HG03469 (cell line): ENCODE results near the gene DCLRE1C.
"Not testable (repeated sequence)": the region's sequence is repeated elsewhere in the genome, so short reads cannot be mapped to it uniquely, and the experiment has no call there.

Source experiments
- ATAC-seq: cut with Tn5 transposase; IDR thresholded peaks from one replicate; pipeline ENCODE4 v1.9.1; 2021; ENCODE audit warnings: mild to moderate bottlenecking, moderate library complexity, moderate number of reproducible peaks; ENCODE audit not compliant: unreplicated experiment

DCLRE1C gene

DNA sequence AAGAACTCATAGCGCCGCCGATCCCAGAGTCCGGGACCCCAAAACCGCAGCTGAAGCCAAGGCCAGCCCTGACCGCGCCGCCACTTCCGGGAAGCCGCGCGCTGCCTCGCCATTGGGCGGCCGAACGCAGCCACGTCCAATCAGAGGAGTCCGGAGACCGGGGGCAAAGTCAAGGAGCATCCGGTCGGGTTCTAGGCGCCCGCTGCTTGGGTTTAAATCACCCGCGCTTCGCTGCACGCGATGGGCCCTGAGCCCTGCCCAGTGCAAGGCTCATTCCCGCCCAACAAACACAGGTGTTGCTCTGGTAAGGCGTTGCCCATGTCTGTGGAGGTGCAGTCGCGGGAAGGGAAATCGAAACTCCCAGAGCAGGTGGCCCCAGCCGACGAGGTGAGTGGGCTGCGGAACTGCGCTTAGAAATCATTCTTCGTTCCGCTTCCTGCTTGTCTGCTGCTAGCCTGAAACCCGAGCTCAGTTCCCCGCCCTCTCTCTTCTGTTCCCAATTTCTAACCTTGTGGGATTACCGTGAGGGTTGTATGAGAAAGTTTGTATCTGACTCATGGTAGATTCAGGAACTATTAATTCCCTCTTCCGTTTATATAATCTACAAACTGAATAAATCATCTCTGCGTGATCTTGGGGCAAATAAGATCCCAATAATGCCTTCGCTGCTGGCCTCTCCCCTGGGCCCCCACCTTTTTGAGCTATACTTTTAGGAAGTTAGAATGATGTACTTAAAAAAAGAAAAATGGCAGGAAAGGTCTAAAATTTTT, at the start of gene DCLRE1C:
Gene DCLRE1C (minus strand): TSS at position 96 of the 770 bp plus-strand sequence. CDS start 86 bp downstream, at position 10.
- ATAC-seq = peak; percentile 74

DNA sequence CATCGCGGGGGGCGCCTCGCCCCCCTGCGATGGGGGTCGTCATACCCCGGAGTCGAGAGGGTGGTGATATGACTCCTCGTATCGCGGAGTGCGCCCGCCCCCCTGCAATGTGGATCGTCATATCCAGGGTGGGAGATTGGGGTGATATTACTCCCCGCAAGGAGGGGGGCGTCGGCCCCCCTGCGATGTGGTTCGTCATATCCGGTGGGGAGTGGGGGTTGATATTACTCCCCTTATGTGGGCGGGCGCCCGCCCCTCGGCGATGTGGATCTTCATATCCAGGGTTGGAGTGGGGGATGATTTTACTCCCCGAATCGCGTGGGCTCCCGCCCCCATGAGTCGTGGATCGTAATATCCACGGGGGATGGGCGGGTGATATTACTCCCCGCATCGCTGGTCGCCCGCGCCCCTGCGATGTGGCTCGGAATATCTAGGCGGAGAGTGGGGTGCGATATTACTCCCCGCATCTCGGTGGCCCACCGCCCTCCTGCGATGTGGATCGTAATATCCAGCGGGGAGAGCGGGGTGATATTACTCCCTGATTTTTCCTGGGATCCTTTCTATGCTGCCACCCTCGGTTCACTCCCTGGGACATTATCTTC, 42.2 kb upstream of the DCLRE1C start:
- ATAC-seq = no peak

DNA sequence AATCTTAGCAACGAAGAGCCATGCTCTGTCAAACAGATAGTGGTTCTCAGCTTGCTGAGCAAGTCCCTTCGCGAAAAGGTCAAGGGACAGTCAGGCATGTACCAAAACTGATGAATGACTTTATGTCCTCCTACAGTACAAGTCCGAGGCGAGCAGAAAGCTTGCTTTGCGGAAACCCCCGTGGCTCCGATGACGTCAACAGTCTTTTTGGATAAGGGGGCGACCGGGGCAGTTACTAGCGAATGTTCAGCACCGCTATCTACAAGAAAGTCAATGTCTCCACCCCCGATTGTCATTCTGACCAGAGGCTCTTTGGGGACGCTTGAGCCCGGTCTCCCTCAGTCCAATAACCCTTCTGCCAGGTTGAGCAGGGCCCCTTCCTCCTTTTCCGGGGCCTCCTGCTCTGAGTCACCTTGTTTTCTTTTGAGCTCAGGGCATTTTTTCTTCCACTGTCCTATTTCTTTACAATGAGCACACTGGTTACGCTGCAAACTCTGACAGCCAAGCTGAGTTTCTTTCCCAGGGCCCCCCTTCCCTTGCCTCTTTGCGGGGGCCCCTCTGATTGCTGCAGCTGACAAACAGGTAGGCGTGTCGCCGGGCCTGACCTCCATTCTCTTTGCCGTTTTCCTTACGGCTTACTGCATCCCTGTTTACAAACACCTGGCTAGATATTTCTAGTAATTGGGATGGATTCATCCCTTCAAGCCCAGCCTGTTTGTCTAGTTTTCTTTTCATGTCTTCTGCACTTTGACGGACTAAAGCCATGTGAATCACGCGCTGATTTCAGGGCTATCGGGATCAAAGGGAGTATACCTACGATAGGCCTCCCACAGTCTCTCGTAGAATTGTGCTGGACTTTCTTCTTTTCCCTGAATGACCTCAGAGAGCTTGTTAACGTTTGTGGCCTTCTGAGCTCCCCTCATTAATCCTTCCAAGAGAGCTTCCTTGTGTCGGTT, 39.9 kb upstream of the DCLRE1C start:
- not testable (repeated sequence) for ATAC-seq

DNA sequence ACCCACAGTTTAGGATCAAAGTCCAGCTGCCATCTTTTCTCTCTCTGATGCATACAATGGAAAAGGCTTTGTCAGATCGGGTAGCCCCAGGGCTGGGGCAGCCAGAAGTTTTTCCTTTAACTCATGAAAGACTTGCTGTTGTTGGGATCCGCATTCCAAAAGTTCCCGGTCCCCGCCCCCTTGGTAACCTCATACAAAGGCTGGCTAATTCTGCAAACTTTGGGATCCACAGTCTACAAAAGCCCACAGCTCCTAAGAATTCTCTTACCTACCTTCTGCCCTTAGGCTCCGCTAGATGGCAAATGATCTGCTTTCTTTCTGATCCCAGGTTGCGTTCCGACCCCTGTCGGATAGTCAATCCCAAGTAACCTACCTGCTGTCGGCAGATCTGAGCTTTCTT, 38.4 kb upstream of the DCLRE1C start:
- not testable (repeated sequence) for ATAC-seq

DNA sequence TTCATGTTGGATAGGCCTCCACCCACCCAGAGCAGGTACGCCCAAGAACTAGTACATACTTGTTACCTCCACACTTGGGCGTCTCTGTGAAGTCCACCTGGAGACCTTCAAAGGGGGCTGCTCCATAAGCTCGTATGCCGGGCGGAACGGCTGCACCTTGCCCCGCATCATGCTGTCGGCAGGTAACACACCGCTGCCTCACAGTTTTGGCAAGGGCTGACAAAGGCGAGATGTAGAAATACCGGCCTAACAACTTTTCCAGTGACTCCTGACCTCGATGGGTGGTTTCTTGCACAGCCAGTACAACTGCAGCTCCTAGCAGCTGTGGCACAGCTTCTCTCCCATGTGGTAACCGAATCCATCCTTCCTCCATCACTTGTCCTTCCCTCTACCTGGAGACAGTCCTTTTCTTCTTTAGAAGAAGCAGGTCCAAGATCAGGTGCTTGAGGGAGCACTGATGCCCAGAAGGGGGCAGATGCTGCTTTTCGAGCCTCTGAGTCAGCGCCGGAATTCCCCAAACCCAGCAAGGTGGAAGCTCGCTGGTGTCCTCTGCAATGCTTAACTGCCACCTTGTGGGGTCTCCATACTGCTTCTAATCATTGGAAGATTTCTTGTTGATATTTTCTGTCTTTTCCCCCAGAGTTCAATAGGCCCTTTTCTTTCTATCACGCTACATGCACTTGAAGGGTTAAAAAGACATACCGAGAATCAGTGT, 37.3 kb upstream of the DCLRE1C start:
- not testable (repeated sequence) for ATAC-seq

DNA sequence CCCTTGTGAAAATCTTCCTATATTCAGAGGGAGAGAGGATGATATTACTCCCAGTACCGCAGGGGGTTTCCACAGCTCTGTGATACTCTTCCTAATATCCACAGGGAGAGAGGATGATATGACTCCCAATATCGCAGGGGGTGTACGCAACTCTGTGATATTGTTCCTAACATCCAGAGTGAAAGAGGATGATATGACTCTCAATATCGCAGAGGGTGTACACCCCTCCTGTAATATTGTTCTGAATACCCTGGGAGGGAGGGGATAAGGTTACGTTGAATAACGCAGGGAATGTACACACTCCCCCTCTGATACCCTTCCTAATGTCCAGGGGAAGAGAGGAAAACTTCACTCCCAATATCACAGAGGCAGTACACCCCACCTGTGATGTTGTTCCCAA, 35.7 kb upstream of the DCLRE1C start:
- ATAC-seq = not testable (repeated sequence)

DNA sequence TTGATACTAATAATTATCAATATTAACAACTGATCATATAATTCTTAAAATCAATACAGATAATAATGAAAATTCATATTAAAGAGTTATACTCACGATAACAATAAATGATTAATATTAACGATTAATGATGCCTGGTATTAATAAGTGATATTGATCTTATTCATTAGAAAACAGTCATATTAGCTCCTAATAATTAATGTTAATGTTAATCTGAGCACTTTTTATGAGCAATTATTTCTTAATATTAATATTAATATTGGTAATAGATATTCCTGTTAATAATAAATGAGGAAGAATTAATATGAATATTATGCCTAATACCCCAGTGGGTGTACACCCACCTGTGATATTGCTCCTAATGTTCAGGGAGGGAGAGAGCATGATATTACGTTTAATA, 28.8 kb upstream of the DCLRE1C start:
- no peak for ATAC-seq

DNA sequence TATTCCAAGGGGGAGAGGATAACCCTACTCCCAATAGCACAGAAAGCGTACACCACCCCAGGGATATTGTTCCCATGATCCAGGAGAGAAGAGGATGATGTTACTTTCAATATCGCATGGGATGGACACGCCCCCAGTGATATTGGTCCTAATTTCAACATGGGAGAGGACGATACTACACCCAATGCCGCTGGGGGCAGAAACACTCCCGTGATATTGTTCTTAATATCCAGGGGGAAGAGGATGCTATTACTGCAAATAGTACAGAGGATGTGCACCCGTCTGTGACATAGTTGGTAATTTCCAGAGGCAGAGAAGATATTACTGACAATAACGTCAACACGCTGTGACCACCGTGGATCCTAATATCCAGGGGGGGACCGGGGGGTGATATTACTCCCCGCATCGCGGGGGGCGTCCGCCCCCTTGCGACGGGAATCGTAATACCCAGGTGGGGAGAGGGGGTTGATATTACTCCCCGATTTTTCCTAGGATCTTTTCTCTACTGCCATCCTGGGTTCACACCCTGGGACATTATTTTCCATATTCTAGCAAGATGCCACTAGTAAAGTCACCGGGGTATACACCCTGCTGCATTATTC, 21.9 kb upstream of the DCLRE1C start:
- no peak for ATAC-seq

DNA sequence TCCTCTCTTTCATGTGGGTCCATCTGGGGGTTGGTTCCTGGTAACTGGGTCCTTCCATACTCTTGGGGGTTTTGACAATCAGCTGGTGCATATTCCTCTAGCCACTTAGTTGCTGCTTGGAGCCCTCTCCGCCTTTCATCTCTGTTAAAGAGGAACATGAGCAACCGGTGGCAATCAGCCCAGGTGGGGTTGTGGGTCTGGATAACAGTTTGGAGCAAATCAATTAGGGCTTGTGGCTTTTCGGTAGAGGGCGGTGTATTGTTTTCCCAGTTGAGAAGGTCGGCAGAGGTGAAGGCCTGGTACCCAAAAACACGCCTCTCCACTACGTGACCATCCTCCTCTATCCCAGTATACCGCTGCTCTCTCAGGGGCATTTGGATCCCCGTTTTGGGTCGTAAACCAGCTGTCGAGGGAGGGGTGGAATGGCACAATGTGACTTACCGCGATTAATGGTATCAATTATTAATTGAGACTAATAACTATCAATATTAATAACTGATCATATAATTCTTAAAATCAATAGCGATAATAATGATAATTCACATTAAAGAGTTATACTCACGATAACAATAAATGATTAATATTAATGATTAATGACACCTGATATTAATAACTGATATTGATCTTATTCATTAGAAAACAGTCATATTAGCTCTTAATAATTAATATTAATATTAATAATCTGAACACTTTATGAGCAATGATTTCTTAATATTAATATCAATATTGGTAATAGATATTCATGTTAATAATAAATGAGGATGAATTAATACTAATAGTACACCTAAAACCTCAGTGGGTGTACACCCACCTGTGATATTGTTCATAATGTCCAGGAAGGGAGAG, 20.5 kb upstream of the DCLRE1C start:
- ATAC-seq = not testable (repeated sequence)

DNA sequence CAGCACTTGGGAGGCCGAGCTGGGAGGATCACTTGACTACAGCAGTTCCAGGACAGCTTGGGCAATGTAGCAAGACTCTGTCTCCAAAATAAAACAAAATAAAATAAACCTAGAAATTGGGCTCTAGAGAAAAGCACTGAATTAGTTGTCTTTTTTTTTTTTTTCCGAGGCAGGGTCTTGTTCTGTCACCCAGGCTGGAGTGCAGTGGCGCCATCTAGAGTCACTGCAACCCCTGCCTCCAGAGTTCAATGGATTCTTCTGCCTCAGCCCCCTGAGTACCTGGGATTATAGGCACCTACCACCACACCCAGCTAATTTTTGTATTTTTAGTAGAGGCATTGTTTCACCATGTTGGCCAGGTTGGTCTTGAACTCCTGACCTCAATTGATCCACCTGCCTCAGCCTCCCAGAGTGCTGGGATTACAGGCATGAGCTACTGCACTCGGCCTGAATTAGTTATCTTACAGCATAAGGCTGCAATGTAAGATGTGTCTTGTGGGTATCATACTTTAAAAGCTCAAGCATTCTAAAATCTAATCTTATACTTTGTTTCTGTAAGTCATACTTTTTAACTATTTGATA, 18.1 kb upstream of the DCLRE1C start:
- ATAC-seq = no peak

DNA sequence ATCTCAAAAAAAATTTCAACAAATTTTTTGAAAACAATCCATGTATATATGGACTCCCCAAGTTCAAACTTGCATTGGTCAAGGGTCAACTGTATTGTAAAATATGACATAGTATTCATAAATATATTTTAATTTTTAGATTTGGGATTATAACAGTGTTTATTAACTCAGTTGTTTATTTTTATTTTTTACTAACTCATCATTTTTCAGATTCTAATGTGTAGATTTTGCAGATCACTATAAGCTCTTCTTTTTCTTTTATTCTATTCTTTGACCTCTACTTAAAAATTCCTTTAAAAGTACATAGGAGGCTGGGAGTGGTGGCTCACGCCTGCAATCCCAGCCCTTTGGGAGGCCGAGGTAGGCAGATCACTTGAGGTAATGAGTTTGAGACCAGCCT, 14.0 kb upstream of the DCLRE1C start:
- no peak for ATAC-seq

DNA sequence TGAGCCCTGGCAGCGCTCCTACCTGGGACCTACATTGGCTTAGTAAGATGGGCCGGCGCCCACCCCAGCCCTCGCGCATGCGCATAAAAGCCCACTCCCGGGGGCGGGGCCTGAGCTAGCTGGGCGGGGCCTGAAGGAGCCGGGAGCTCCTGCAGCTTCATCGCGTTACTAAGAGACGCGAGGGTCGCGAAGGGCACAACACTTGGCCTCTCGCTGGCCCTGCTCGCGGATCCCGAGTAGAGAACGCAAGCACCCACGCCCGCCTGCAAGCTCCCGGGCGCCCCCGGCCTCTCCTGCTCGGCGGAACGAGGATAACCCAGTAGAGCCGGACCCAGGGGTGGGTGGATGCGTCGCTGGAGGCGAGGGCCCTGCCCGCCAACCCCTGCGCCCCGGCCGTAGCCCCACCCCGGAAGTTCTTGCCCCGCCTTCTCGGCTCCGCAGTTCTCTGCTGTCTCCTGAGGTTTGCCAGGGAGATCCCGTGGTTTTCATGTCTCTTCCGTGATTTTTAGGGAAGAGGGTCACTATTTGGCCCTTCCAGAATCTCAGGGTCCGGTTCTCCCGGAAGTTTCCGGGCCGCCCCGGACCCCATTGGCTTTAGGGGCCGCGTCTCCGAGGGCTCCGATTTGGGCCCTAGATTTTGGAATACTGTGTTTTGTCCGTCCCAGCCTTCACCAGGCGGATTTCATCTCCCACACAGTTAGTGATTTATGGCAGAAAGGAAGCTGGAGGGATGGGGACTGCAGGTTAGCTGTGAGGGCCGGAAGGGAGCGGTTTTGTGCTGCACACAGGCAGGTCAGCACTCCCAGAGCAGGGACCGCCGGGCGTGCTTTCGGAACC, 5.5 kb upstream of the DCLRE1C start, which contains the start of gene MEIG1:
Gene MEIG1 (plus strand): TSS at position 168 of the 837 bp plus-strand sequence. CDS start 7,081 bp downstream, outside the sequence.
- ATAC-seq = peak; percentile 47

DNA sequence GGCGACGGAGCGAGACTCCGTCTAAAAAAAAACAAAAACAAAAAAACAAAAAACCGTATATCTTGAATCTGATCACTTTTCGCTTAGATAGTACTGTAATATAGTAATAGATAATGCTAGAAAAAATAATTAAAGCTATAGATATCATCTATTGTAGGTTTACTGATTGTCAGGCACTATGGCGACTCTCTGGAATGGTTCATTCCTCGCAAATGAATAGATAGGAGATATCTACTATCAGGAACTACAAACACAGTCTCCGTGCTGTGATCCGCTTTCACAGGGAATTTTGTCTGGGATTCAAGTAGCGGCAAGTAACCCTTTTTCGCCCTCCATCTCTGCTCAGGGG, 5.0 kb upstream of the DCLRE1C start:
- ATAC-seq = no peak

DNA sequence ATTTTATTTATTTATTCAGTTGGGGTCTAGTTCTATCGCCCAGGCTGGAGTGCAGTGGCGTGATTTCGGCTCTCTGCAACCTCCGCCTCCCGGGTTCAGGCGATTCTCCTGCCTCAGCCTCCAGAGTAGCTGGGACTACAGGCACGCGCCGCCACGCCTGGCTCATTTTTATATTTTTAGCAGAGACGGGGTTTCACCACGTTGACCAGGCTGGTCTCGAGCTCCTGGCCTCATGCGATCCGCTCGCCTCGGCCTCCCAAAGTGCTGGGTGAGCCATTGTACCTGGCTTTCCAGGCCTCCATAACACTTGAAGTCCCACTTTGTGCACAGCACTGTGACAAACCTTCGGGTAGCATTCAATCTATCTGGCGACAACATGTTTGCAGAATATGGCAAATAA, 1.0 kb upstream of the DCLRE1C start:
- no peak for ATAC-seq

DNA sequence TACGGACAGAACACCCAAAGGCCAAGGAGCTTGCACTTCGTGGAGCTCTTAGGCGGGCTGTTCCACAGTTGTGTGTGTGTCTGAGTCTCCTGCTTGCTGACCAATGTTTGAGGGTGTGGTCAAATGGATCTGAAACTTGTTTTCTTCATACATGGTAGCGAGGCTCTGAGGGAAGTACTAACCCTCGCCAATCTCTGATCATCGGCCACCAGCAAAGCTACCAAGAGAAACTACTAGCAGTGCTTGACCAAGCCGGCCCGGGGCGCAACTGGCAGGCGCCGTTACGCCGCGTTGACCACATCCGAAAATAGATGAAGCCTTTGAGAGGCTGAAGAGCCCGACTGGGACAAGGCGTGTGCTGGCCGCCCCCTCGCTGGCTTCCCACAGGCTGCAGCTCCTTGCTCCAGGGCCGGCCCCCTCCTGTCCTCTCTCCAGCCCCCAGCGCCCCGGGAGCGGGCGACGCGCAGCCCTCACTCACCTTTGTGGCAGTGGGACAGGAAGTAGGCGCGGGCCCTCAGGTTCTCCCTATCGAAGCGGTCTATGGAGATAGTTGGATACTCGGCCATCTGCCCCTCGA, 384 bp downstream of the DCLRE1C start:
- peak; percentile 17 for ATAC-seq

DNA sequence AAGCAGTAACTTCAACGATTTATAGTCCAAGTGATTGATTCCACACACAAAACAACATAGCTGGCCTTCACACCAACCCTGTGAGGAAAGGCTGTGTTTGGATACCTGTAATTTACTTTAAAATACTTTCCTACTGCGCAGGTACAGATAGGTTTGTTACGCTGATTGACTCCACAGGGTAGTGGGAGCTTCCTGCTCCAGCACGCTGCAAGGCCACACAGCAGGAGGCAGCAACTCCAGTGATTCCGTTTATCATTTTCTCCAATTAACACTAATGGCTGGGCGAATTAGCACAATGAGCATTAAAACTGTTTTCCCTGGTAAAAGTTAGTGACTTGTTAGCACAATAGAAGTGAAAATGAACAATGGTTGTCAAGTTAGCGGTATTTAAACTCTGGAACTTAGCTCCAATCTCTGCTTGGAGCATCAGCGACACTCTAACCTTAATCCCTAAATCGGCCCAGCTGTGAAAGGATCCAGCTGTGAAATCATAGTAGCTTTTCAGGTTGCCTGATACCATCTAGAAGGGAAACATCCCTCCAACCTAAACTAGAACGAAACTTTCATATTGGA, 959 bp downstream of the DCLRE1C start:
- ATAC-seq = no peak

DNA sequence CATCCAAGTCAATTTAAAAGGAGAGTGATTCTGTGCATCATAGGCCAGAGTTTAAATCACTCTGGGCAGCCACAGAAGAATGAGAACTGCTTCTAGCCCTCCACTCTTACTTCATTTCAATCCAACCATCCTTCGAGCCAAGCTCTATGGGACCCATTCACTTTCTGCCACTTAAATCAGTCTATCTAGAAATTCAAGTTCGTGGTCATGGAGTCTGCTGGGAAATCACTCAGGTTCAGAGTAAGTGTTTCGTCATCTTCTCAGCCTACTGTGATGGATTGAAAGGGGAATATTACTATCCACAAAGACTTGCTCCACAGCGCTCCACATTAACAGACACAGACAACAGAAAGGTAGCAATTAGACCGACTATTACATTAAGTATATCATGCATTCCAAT, 4.6 kb downstream of the DCLRE1C start:
- no peak for ATAC-seq
